ENCODE results near the gene AHNAK. TPM values are rescaled to one million over a fixed set of nuclear protein-coding genes. Genes with fewer than 3 reads are reported as not detected.
"Not testable (repeated sequence)": the region's sequence is repeated elsewhere in the genome, so short reads cannot be mapped to it uniquely, and the experiment has no call there.

Gene AHNAK
- total RNA-seq, 2 donors from 2014 or later = 17.6 to 97.3 TPM

DNA sequence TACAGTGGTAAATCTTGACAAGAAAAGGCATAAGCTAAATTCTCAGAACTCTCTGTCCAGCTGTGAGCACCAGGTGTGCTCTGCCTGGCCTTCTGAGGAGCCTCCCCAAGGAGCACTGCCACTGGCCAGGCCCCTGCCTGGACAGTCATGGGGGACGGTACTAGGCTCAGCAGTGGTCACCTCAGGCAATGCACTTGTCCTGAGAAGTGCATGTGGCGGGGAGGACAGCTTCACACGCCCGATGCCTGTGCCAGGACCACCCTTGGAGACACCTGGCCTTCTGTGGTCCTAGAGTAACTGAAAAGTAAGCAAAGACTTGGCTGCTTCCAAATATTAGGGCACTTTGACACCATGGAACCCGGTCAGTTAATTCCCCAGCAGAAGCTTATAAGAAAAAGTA is 156.4 kb downstream of the AHNAK start:
- DNase-seq (ENCODE audit: low spot score in 2 of 2) = no peak

GRCh38 chr11:62388999-62389398 is 157.6 kb downstream of the AHNAK start:
- ATAC-seq (no peak), DNase-seq (ENCODE audit: low spot score in 2 of 2) (peak in 1 of 2 donors; percentile 18)
- Mint-ChIP-seq H3K36me3 (no peaks in the 10 kb centered on the region), H3K9me3 (no peaks in the 10 kb centered on the region), H3K27ac (peak overlapping the region in 1 of 2 donors; percentile 32)

More for the DNA sequence above, 156.4 kb downstream of the AHNAK start:
- no peak for ATAC-seq
- Mint-ChIP-seq H3K27ac (no peak overlapping the region), H3K36me3 (no peaks in the 10 kb centered on the region), H3K9me3 (no peaks in the 10 kb centered on the region)

- Mint-ChIP-seq H3K36me3 (no peaks in the 10 kb centered on the region), H3K27ac (peak overlapping the region; percentile 26 to 31), H3K9me3 (no peaks in the 10 kb centered on the region)
- DNase-seq (ENCODE audit: low spot score in 2 of 2) = peak in 1 of 2 donors; percentile 14
- ATAC-seq = no peak
These were observed 159.2 kb downstream of the AHNAK start for GRCh38 chr11:62387381-62387780.

DNA sequence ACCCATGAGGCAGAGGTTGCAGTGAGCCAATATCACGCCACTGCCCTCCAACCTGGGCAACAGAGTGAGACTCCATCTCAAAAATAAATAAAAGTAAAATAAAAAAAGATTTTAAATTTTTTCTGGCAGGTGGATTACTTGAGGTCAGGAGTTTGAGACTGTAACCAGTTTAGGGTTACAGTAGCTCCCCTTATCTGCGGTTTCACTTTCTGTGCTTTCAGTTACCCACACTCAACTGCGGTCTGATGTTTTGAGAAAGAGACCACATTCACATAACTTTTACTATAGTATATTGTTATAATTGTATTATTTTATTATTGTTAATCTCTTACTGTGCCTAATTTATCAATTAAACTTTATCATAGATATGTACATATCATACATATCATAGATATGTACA is 160.5 kb downstream of the AHNAK start:
- peak; percentile 61 to 69 for ATAC-seq
- DNase-seq (ENCODE audit: low spot score in 2 of 2); H3K27ac Mint-ChIP-seq; H3K9me3 Mint-ChIP-seq; H3K36me3 Mint-ChIP-seq: not testable (repeated sequence)

DNA sequence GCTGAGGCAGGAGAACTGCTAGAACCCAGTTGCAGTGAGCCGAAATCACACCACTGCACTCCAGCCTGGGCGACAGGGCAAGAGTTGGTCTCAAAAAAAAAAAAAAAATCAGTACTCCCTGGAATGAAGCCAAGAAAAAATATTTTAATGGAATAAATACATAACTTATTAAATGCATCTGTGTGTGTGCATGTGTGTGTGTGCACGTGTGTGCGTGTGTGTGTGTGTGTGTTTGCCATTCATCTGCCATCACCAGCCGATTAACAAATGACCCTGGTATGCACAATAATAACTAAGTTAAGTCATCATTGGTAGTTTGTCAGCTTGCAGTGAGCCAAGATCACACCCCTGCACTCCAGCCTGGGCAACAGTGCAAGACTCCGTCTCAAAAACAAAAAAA is 162.8 kb downstream of the AHNAK start:
- Mint-ChIP-seq H3K27ac (no peak overlapping the region), H3K36me3 (no peaks in the 10 kb centered on the region), H3K9me3 (no peaks in the 10 kb centered on the region)
- DNase-seq (ENCODE audit: low spot score in 2 of 2) (no peak), ATAC-seq (no peak)

Other genes starting within 250 kb of the AHNAK start
- not detected for gene SCGB1D4, start 247.7 kb downstream of the AHNAK start, total RNA-seq
- gene ASRGL1, start 209.4 kb downstream of the AHNAK start, total RNA-seq = 1 to 10 TPM; 5.5 to 8.1 TPM
- gene SCGB1A1, start 127.8 kb downstream of the AHNAK start, total RNA-seq = not detected
- 1,000 to 10,000 TPM; 1,622 to 2,023 TPM for gene EEF1G, start 27.1 kb upstream of the AHNAK start, total RNA-seq
- gene TUT1, start 44.7 kb upstream of the AHNAK start, total RNA-seq = 10 to 100 TPM; 31.8 to 34.9 TPM
- 100 to 1,000 TPM; 180 to 259 TPM for gene MTA2, start 55.1 kb upstream of the AHNAK start, total RNA-seq
- gene EML3, start 66.0 kb upstream of the AHNAK start, total RNA-seq = 100 to 1,000 TPM; 104 to 141 TPM
- 1 to 10 TPM; 1.1 to 1.9 TPM for gene ROM1, start 66.5 kb upstream of the AHNAK start, total RNA-seq
- gene B3GAT3, start 75.2 kb upstream of the AHNAK start, total RNA-seq = 10 to 100 TPM; 69.6 to 79.5 TPM
- 100 to 1,000 TPM; 187 to 241 TPM for gene GANAB, start 99.8 kb upstream of the AHNAK start, total RNA-seq
- 10 to 100 TPM; 11.8 to 32.5 TPM for gene INTS5, start 106.5 kb upstream of the AHNAK start, total RNA-seq
- 100 to 1,000 TPM in 1 of 2 donors, 10 to 100 TPM in 1; 62.0 to 103 TPM for gene C11orf98, start 118.4 kb upstream of the AHNAK start, total RNA-seq
- 10 to 100 TPM; 20.7 to 34.4 TPM for gene CSKMT, start 118.5 kb upstream of the AHNAK start, total RNA-seq
- 1 to 10 TPM in 1 of 2 donors, under 1 TPM in 1; 0.87 to 4.7 TPM for gene UQCC3, start 124.9 kb upstream of the AHNAK start, total RNA-seq
- 10 to 100 TPM; 16.6 to 24.3 TPM for gene LBHD1, start 125.5 kb upstream of the AHNAK start, total RNA-seq
- 100 to 1,000 TPM in 1 of 2 donors, 10 to 100 TPM in 1; 97.2 to 129 TPM for gene UBXN1, start 132.3 kb upstream of the AHNAK start, total RNA-seq
- gene LRRN4CL, start 142.7 kb upstream of the AHNAK start, total RNA-seq = under 1 TPM; 0.48 to 0.49 TPM
- gene BSCL2, start 160.6 kb upstream of the AHNAK start, total RNA-seq = 10 to 100 TPM; 28.8 to 42.6 TPM
- gene GNG3, start 160.9 kb upstream of the AHNAK start, total RNA-seq = not detected
- 10 to 100 TPM; 54.4 to 63.2 TPM for gene HNRNPUL2, start 180.7 kb upstream of the AHNAK start, total RNA-seq
- 10 to 100 TPM; 55.6 to 68.9 TPM for gene TTC9C, start 181.7 kb upstream of the AHNAK start, total RNA-seq
- gene ZBTB3, start 207.4 kb upstream of the AHNAK start, total RNA-seq = 10 to 100 TPM in 1 of 2 donors, 1 to 10 TPM in 1; 7.8 to 23.9 TPM
- gene POLR2G, start 214.8 kb upstream of the AHNAK start, total RNA-seq = 100 to 1,000 TPM; 116 to 172 TPM
- gene TAF6L, start 224.6 kb upstream of the AHNAK start, total RNA-seq = 10 to 100 TPM; 16.7 to 32.2 TPM
- gene TMEM179B, start 240.6 kb upstream of the AHNAK start, total RNA-seq = 10 to 100 TPM; 19.5 to 20.9 TPM
- gene TMEM223, start 245.2 kb upstream of the AHNAK start, total RNA-seq = 10 to 100 TPM in 1 of 2 donors, 1 to 10 TPM in 1; 8.9 to 11.3 TPM